Mesendoderm (in vitro differentiated cells): Measurements from ENCODE around the gene VDAC1.

ENCODE experiments used
- DNase-seq: peaks from one replicate; pipeline ENCODE4 v3.0.0; 2013
- H2AK5ac ChIP-seq: 2 replicates; pipeline ENCODE4 v1.6.1; 2013; ENCODE audit warnings: low read length, inconsistent platforms
- H2BK120ac ChIP-seq: 2 replicates; pipeline ENCODE4 v1.6.1; 2013; ENCODE audit warnings: low read depth, mild to moderate bottlenecking, low read length, moderate library complexity, mixed read lengths
- H2BK15ac ChIP-seq: replicated peaks from 2 replicates; pipeline ENCODE4 v1.6.1; 2013; ENCODE audit warnings: low read depth, mild to moderate bottlenecking, moderate library complexity
- H2BK5ac ChIP-seq: 2 replicates; pipeline ENCODE4 v1.6.1; 2013; ENCODE audit warnings: low read length, inconsistent platforms
- H3K18ac ChIP-seq: 2 replicates; pipeline ENCODE4 v1.6.1; 2013; ENCODE audit warnings: mild to moderate bottlenecking, low read length, mixed read lengths
- H3K23ac ChIP-seq: one replicate; pipeline ENCODE4 v1.6.1; 2013; ENCODE audit warnings: low read length
- H3K27ac ChIP-seq: 2 replicates; pipeline ENCODE4 v1.5.1; 2013; ENCODE audit warnings: low read depth, mild to moderate bottlenecking, inconsistent platforms, low read length, moderate library complexity
- H3K27me3 ChIP-seq: 2 replicates; pipeline ENCODE4 v1.6.1; 2013; ENCODE audit warnings: low read length, control low read depth, mild to moderate bottlenecking, inconsistent platforms; ENCODE audit not compliant: insufficient read depth, poor library complexity
- H3K36me3 ChIP-seq: 2 replicates; pipeline ENCODE4 v1.6.1; 2013; ENCODE audit warnings: low read length, inconsistent platforms; ENCODE audit not compliant: control insufficient read depth, insufficient read depth
- H3K4ac ChIP-seq: one replicate; pipeline ENCODE4 v1.6.1; 2013; ENCODE audit warnings: low read depth, mild to moderate bottlenecking, low read length, moderate library complexity
- H3K4me1 ChIP-seq: 2 replicates; pipeline ENCODE4 v1.6.1; 2013; ENCODE audit warnings: low read depth, low read length, inconsistent platforms; ENCODE audit not compliant: control insufficient read depth
- H3K4me2 ChIP-seq: 2 replicates; pipeline ENCODE4 v1.6.1; 2013; ENCODE audit warnings: low read length
- H3K4me3 ChIP-seq: 2 replicates; pipeline ENCODE4 v1.5.1; 2013; ENCODE audit warnings: mild to moderate bottlenecking, low read length
- H3K56ac ChIP-seq: one replicate; pipeline ENCODE4 v1.6.1; 2013; ENCODE audit warnings: low read length
- H3K79me1 ChIP-seq: 2 replicates; pipeline ENCODE4 v1.6.1; 2013; ENCODE audit warnings: low read length, inconsistent platforms
- H3K79me2 ChIP-seq: 2 replicates; pipeline ENCODE4 v1.6.1; 2013; ENCODE audit warnings: mild to moderate bottlenecking, low read length; ENCODE audit not compliant: control insufficient read depth, insufficient read depth
- H3K9ac ChIP-seq: 2 replicates; pipeline ENCODE4 v1.6.1; 2013; ENCODE audit warnings: low read length, inconsistent platforms
- H4K5ac ChIP-seq: one replicate; pipeline ENCODE4 v1.6.1; 2013; ENCODE audit warnings: low read length
- H4K8ac ChIP-seq: one replicate; pipeline ENCODE4 v1.6.1; 2013; ENCODE audit warnings: low read depth, mild to moderate bottlenecking, control low read depth, low read length, moderate library complexity
- WGBS: extraction: QIAGEN DNeasy Blood & Tissue Kit; methylation state at CpG from one replicate; pipeline ENCODE4 v1.1.7; 2013; ENCODE audit warnings: low lambda C conversion rate, missing lambda C conversion rate; ENCODE audit not compliant: insufficient coverage; ENCODE audit errors: extremely low coverage; 5-methylcytosine and 5-hydroxymethylcytosine counted together

VDAC1 gene

GRCh38 chr5:133934822-133935666, 69.7 kb downstream of the VDAC1 start:
- H2BK15ac ChIP-seq, result no peak overlapping the region
- H3K4me1 ChIP-seq, result peaks cover 5% of the 10 kb centered on the region
- H3K36me3 ChIP-seq, result no peaks in the 10 kb centered on the region
- no peak overlapping the region for H3K18ac ChIP-seq
- no peak overlapping the region for H3K4ac ChIP-seq
- no peak overlapping the region for H3K56ac ChIP-seq
- no peak overlapping the region for H4K5ac ChIP-seq
- H3K4me2 ChIP-seq, result no peak overlapping the region
- H2BK5ac ChIP-seq, result no peak overlapping the region
- H4K8ac ChIP-seq, result no peak overlapping the region
- WGBS, result no CpG with 5 or more reads among the region's 5 CpGs
- DNase-seq, result no peak
- no peak overlapping the region for H3K4me3 ChIP-seq
- H3K9ac ChIP-seq, result no peak overlapping the region
- no peak overlapping the region for H3K27ac ChIP-seq
- no peaks in the 10 kb centered on the region for H3K27me3 ChIP-seq
- no peaks in the 10 kb centered on the region for H3K79me2 ChIP-seq
- no peak overlapping the region for H3K23ac ChIP-seq
- H2BK120ac ChIP-seq, result no peak overlapping the region
- H2AK5ac ChIP-seq, result no peak overlapping the region
- H3K79me1 ChIP-seq, result no peaks in the 10 kb centered on the region

GRCh38 chr5:133934311-133934710, 70.5 kb downstream of the VDAC1 start:
- WGBS, result no CpG with 5 or more reads among the region's 5 CpGs
- Histone ChIP-seq H3K27me3 (no peaks in the 10 kb centered on the region), H3K79me2 (no peaks in the 10 kb centered on the region)

GRCh38 chr5:133933670-133934295, 71.0 kb downstream of the VDAC1 start:
- peaks cover 4% of the 10 kb centered on the region for H3K4me1 ChIP-seq
- H3K18ac ChIP-seq, result no peak overlapping the region
- no peak overlapping the region for H3K56ac ChIP-seq
- no peak overlapping the region for H3K9ac ChIP-seq
- WGBS, result no CpG with 5 or more reads among the region's 12 CpGs
- no peaks in the 10 kb centered on the region for H3K79me2 ChIP-seq
- no peak overlapping the region for H3K4ac ChIP-seq
- no peak overlapping the region for H2BK15ac ChIP-seq
- H2AK5ac ChIP-seq, result no peak overlapping the region
- H3K4me2 ChIP-seq, result no peak overlapping the region
- H3K27me3 ChIP-seq, result no peaks in the 10 kb centered on the region
- no peaks in the 10 kb centered on the region for H3K36me3 ChIP-seq
- H3K23ac ChIP-seq, result no peak overlapping the region
- H3K27ac ChIP-seq, result no peak overlapping the region
- no peak overlapping the region for H2BK120ac ChIP-seq
- no peak overlapping the region for H4K8ac ChIP-seq
- H4K5ac ChIP-seq, result no peak overlapping the region
- H3K4me3 ChIP-seq, result no peak overlapping the region
- no peaks in the 10 kb centered on the region for H3K79me1 ChIP-seq
- H2BK5ac ChIP-seq, result no peak overlapping the region
- no peak for DNase-seq

More at GRCh38 chr5:133934311-133934710, 70.5 kb downstream of the VDAC1 start:
- Histone ChIP-seq H2BK15ac (no peak overlapping the region), H3K27ac (no peak overlapping the region), H4K5ac (no peak overlapping the region), H3K23ac (no peak overlapping the region), H3K4ac (no peak overlapping the region), H3K36me3 (no peaks in the 10 kb centered on the region), H2BK120ac (no peak overlapping the region), H3K18ac (no peak overlapping the region), H3K79me1 (no peaks in the 10 kb centered on the region), H2BK5ac (no peak overlapping the region), H3K56ac (no peak overlapping the region), H2AK5ac (no peak overlapping the region), H3K9ac (no peak overlapping the region), H3K4me3 (no peak overlapping the region), H4K8ac (no peak overlapping the region), H3K4me2 (no peak overlapping the region), H3K4me1 (peaks cover 5% of the 10 kb centered on the region)
- DNase-seq, result no peak

GRCh38 chr5:133933169-133933509, 71.6 kb downstream of the VDAC1 start:
- no peaks in the 10 kb centered on the region for H3K79me1 ChIP-seq
- no peaks in the 10 kb centered on the region for H3K4me1 ChIP-seq
- H2BK120ac ChIP-seq, result no peak overlapping the region
- H3K4me2 ChIP-seq, result no peak overlapping the region
- WGBS, result no CpG with 5 or more reads among the region's 3 CpGs
- no peak overlapping the region for H3K56ac ChIP-seq
- H3K23ac ChIP-seq, result no peak overlapping the region
- no peak overlapping the region for H3K4me3 ChIP-seq
- no peak overlapping the region for H2BK5ac ChIP-seq
- H3K27ac ChIP-seq, result no peak overlapping the region
- no peaks in the 10 kb centered on the region for H3K79me2 ChIP-seq
- H2AK5ac ChIP-seq, result no peak overlapping the region
- H3K9ac ChIP-seq, result no peak overlapping the region
- H2BK15ac ChIP-seq, result no peak overlapping the region
- no peak for DNase-seq
- H4K8ac ChIP-seq, result no peak overlapping the region
- H3K4ac ChIP-seq, result no peak overlapping the region
- H3K18ac ChIP-seq, result no peak overlapping the region
- no peaks in the 10 kb centered on the region for H3K27me3 ChIP-seq
- H3K36me3 ChIP-seq, result no peaks in the 10 kb centered on the region
- H4K5ac ChIP-seq, result no peak overlapping the region

- Histone ChIP-seq H2BK5ac (no peak overlapping the region), H3K4me2 (no peak overlapping the region), H3K23ac (no peak overlapping the region), H4K5ac (no peak overlapping the region), H3K4ac (no peak overlapping the region), H2BK120ac (no peak overlapping the region), H2AK5ac (no peak overlapping the region), H3K27ac (no peak overlapping the region), H3K56ac (no peak overlapping the region), H3K9ac (no peak overlapping the region), H3K4me3 (no peak overlapping the region), H3K27me3 (no peaks in the 10 kb centered on the region), H2BK15ac (no peak overlapping the region), H3K79me1 (no peaks in the 10 kb centered on the region), H4K8ac (no peak overlapping the region), H3K36me3 (no peaks in the 10 kb centered on the region), H3K4me1 (no peaks in the 10 kb centered on the region), H3K18ac (no peak overlapping the region), H3K79me2 (no peaks in the 10 kb centered on the region)
- DNase-seq, result no peak
- WGBS, result no CpG with 5 or more reads among the region's 13 CpGs
These were observed 72.2 kb downstream of the VDAC1 start for GRCh38 chr5:133932441-133933168.
